DND-41 (cell line): ENCODE data around the gene SEC22A.

Experiments used
- EZH2 ChIP-seq: IDR thresholded peaks from 3 replicates; pipeline ENCODE4 v1.6.1; 2012; ENCODE audit warnings: borderline replicate concordance, low read depth, mild to moderate bottlenecking, moderate library complexity, low read length, inconsistent platforms; ENCODE audit not compliant: severe bottlenecking
- TF ChIP-seq, protein P1 (sequence below): IDR thresholded peaks from 2 replicates; pipeline ENCODE4 v1.5.1; 2012; ENCODE audit warnings: borderline replicate concordance, low read length, moderate library complexity, mild to moderate bottlenecking; ENCODE audit not compliant: poor library complexity, severe bottlenecking; ENCODE audit errors: extremely low read depth

GRCh38 chr3:123290107-123290930 is 88.6 kb downstream of the SEC22A start:
- TF ChIP-seq, protein P1, sequence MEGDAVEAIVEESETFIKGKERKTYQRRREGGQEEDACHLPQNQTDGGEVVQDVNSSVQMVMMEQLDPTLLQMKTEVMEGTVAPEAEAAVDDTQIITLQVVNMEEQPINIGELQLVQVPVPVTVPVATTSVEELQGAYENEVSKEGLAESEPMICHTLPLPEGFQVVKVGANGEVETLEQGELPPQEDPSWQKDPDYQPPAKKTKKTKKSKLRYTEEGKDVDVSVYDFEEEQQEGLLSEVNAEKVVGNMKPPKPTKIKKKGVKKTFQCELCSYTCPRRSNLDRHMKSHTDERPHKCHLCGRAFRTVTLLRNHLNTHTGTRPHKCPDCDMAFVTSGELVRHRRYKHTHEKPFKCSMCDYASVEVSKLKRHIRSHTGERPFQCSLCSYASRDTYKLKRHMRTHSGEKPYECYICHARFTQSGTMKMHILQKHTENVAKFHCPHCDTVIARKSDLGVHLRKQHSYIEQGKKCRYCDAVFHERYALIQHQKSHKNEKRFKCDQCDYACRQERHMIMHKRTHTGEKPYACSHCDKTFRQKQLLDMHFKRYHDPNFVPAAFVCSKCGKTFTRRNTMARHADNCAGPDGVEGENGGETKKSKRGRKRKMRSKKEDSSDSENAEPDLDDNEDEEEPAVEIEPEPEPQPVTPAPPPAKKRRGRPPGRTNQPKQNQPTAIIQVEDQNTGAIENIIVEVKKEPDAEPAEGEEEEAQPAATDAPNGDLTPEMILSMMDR: no peak
- TF ChIP-seq EZH2: no peak
